Measurements from ENCODE around the gene CEACAM4. TPM values are rescaled to one million over a fixed set of nuclear protein-coding genes. Genes with fewer than 3 reads are reported as not detected.
"Not testable (repeated sequence)": the region's sequence is repeated elsewhere in the genome, so short reads cannot be mapped to it uniquely, and the experiment has no call there.

Gene CEACAM4
- total RNA-seq: not detected

GRCh38 chr19:41626877-41627276 is at the start of gene CEACAM4:
Gene CEACAM4, minus strand, starts transcription at chr19:41627074. Its CDS starts 111 bp downstream, at chr19:41626963.
- Mint-ChIP-seq H3K4me3 (no peak within 1 kb of the TSS), H3K36me3 (no peaks in the 10 kb centered on the region), H3K27me3 (peaks cover 31% of the 10 kb centered on the region), H3K9me3 (peaks cover 7% of the 10 kb centered on the region), H3K4me1 (no peaks in the 10 kb centered on the region), H3K27ac (peak within 1 kb of the TSS; percentile 9)
- no peak for DNase-seq

- H3K4me1 Mint-ChIP-seq: no peaks in the 10 kb centered on the region
- H3K27me3 Mint-ChIP-seq: peaks cover 64% of the 10 kb centered on the region
- peaks cover 5% of the 10 kb centered on the region for H3K9me3 Mint-ChIP-seq
- no peaks in the 10 kb centered on the region for H3K36me3 Mint-ChIP-seq
- no peak for DNase-seq
- H3K4me3 Mint-ChIP-seq: no peak overlapping the region
- H3K27ac Mint-ChIP-seq: no peak overlapping the region
Measured at GRCh38 chr19:41671486-41671885, 44.6 kb upstream of the CEACAM4 start.

- H3K27me3 Mint-ChIP-seq: peaks cover 62% of the 10 kb centered on the region
- no peak overlapping the region for H3K27ac Mint-ChIP-seq
- no peak for DNase-seq
- H3K4me3 Mint-ChIP-seq: no peak overlapping the region
- H3K4me1 Mint-ChIP-seq: no peaks in the 10 kb centered on the region
- no peaks in the 10 kb centered on the region for H3K36me3 Mint-ChIP-seq
- H3K9me3 Mint-ChIP-seq: peaks cover 10% of the 10 kb centered on the region
Measured at GRCh38 chr19:41670755-41671154, 43.9 kb upstream of the CEACAM4 start.

- no peak overlapping the region for H3K4me3 Mint-ChIP-seq
- no peak overlapping the region for H3K27ac Mint-ChIP-seq
- DNase-seq: no peak
- no peaks in the 10 kb centered on the region for H3K4me1 Mint-ChIP-seq
- peaks cover 52% of the 10 kb centered on the region for H3K27me3 Mint-ChIP-seq
- peaks cover 4% of the 10 kb centered on the region for H3K36me3 Mint-ChIP-seq
- H3K9me3 Mint-ChIP-seq: peaks cover 22% of the 10 kb centered on the region
Measured at GRCh38 chr19:41668315-41668714, 41.4 kb upstream of the CEACAM4 start.

- H3K9me3 Mint-ChIP-seq: peaks cover 28% of the 10 kb centered on the region
- H3K4me3 Mint-ChIP-seq: no peak overlapping the region
- no peaks in the 10 kb centered on the region for H3K4me1 Mint-ChIP-seq
- peaks cover 43% of the 10 kb centered on the region for H3K27me3 Mint-ChIP-seq
- DNase-seq: no peak
- H3K27ac Mint-ChIP-seq: no peak overlapping the region
- H3K36me3 Mint-ChIP-seq: peaks cover 4% of the 10 kb centered on the region
Measured at GRCh38 chr19:41666075-41666474, 39.2 kb upstream of the CEACAM4 start.

GRCh38 chr19:41657157-41657556 is 30.3 kb upstream of the CEACAM4 start:
- peaks cover 53% of the 10 kb centered on the region for H3K27me3 Mint-ChIP-seq
- H3K4me3 Mint-ChIP-seq: no peak overlapping the region
- no peak overlapping the region for H3K27ac Mint-ChIP-seq
- DNase-seq: no peak
- H3K36me3 Mint-ChIP-seq: no peaks in the 10 kb centered on the region
- H3K9me3 Mint-ChIP-seq: peaks cover 11% of the 10 kb centered on the region
- H3K4me1 Mint-ChIP-seq: no peaks in the 10 kb centered on the region

GRCh38 chr19:41656756-41657155 is 29.9 kb upstream of the CEACAM4 start:
- H3K4me3 Mint-ChIP-seq, H3K9me3 Mint-ChIP-seq, DNase-seq, H3K27ac Mint-ChIP-seq, H3K36me3 Mint-ChIP-seq, H3K4me1 Mint-ChIP-seq: not testable (repeated sequence)
- peaks cover 49% of the 10 kb centered on the region for H3K27me3 Mint-ChIP-seq

GRCh38 chr19:41652250-41652649 is 25.4 kb upstream of the CEACAM4 start:
- no peaks in the 10 kb centered on the region for H3K4me1 Mint-ChIP-seq

GRCh38 chr19:41649827-41650226 is 23.0 kb upstream of the CEACAM4 start:
- Mint-ChIP-seq H3K4me3 (no peak overlapping the region), H3K27me3 (peaks cover 40% of the 10 kb centered on the region), H3K9me3 (peaks cover 4% of the 10 kb centered on the region), H3K36me3 (no peaks in the 10 kb centered on the region), H3K4me1 (no peaks in the 10 kb centered on the region), H3K27ac (no peak overlapping the region)
- DNase-seq: no peak

More at GRCh38 chr19:41652250-41652649, 25.4 kb upstream of the CEACAM4 start:
- Mint-ChIP-seq H3K27me3 (peaks cover 41% of the 10 kb centered on the region), H3K9me3 (peaks cover 7% of the 10 kb centered on the region), H3K4me3 (no peak overlapping the region), H3K27ac (no peak overlapping the region), H3K36me3 (no peaks in the 10 kb centered on the region)
- DNase-seq: no peak

GRCh38 chr19:41646589-41647204 is 19.8 kb upstream of the CEACAM4 start:
- no peaks in the 10 kb centered on the region for H3K36me3 Mint-ChIP-seq
- no peak overlapping the region for H3K4me3 Mint-ChIP-seq
- peaks cover 5% of the 10 kb centered on the region for H3K4me1 Mint-ChIP-seq
- no peaks in the 10 kb centered on the region for H3K9me3 Mint-ChIP-seq
- peak; percentile 49 for DNase-seq
- peaks cover 40% of the 10 kb centered on the region for H3K27me3 Mint-ChIP-seq
- no peak overlapping the region for H3K27ac Mint-ChIP-seq

GRCh38 chr19:41641879-41642485 is 15.1 kb upstream of the CEACAM4 start:
- H3K27ac Mint-ChIP-seq: no peak overlapping the region
- no peaks in the 10 kb centered on the region for H3K9me3 Mint-ChIP-seq
- no peak overlapping the region for H3K4me3 Mint-ChIP-seq
- peak; percentile 53 for DNase-seq
- no peaks in the 10 kb centered on the region for H3K36me3 Mint-ChIP-seq
- peaks cover 16% of the 10 kb centered on the region for H3K27me3 Mint-ChIP-seq
- peaks cover 15% of the 10 kb centered on the region for H3K4me1 Mint-ChIP-seq

GRCh38 chr19:41638641-41639081 is 11.8 kb upstream of the CEACAM4 start:
- H3K27ac Mint-ChIP-seq: no peak overlapping the region
- peaks cover 12% of the 10 kb centered on the region for H3K9me3 Mint-ChIP-seq
- H3K4me3 Mint-ChIP-seq: no peak overlapping the region
- H3K4me1 Mint-ChIP-seq: peaks cover 15% of the 10 kb centered on the region
- DNase-seq: no peak
- peaks cover 34% of the 10 kb centered on the region for H3K27me3 Mint-ChIP-seq
- no peaks in the 10 kb centered on the region for H3K36me3 Mint-ChIP-seq

GRCh38 chr19:41637484-41637883 is 10.6 kb upstream of the CEACAM4 start:
- H3K9me3 Mint-ChIP-seq: peaks cover 12% of the 10 kb centered on the region
- peaks cover 15% of the 10 kb centered on the region for H3K4me1 Mint-ChIP-seq
- DNase-seq: no peak
- peaks cover 2% of the 10 kb centered on the region for H3K36me3 Mint-ChIP-seq
- H3K27ac Mint-ChIP-seq: no peak overlapping the region
- peaks cover 32% of the 10 kb centered on the region for H3K27me3 Mint-ChIP-seq
- H3K4me3 Mint-ChIP-seq: no peak overlapping the region

- DNase-seq: no peak
- H3K27me3 Mint-ChIP-seq: peaks cover 30% of the 10 kb centered on the region
- no peak overlapping the region for H3K4me3 Mint-ChIP-seq
- no peak overlapping the region for H3K27ac Mint-ChIP-seq
- H3K4me1 Mint-ChIP-seq: no peaks in the 10 kb centered on the region
- H3K36me3 Mint-ChIP-seq: peaks cover 3% of the 10 kb centered on the region
- peaks cover 7% of the 10 kb centered on the region for H3K9me3 Mint-ChIP-seq
Measured at GRCh38 chr19:41627966-41628675, 1.2 kb upstream of the CEACAM4 start.

- peaks cover 28% of the 10 kb centered on the region for H3K27me3 Mint-ChIP-seq
Measured at GRCh38 chr19:41626278-41626677, 596 bp downstream of the CEACAM4 start.

More at GRCh38 chr19:41626278-41626677, 596 bp downstream of the CEACAM4 start:
- Mint-ChIP-seq H3K9me3 (peaks cover 4% of the 10 kb centered on the region), H3K27ac (peak overlapping the region; percentile 9), H3K4me1 (no peaks in the 10 kb centered on the region), H3K4me3 (no peak overlapping the region), H3K36me3 (no peaks in the 10 kb centered on the region)
- DNase-seq: no peak

All from activated naive CD8-positive, alpha-beta T cell treated with anti-CD3 and anti-CD28 coated beads for 36 hours (primary cell).